ENCODE data around the gene TLR10. TPM values are rescaled to one million over a fixed set of nuclear protein-coding genes. Genes with fewer than 3 reads are reported as not detected.
"Not testable (repeated sequence)": the region's sequence is repeated elsewhere in the genome, so short reads cannot be mapped to it uniquely, and the experiment has no call there.

Gene TLR10
- total RNA-seq, 2 experiments from 2014 or later: 27.4 to 34.5 TPM

DNA sequence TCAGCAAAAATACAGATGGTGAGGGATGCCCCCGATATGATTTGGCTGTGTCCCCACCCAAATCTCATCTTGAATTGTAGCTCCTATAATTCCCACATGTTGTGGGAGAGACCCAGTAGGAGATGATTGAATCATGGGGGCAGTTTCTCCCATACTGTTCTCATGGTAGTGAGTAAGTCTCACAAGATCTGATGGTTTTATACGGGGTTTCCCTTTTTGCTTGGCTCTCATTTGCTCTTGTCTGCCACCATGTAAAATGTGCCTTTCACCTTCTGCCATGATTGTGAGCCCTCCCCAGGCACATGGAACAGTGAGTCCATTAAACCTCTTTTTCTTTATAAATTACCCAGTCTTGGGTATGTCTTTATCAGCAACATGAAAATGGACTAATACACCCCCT, 15.8 kb downstream of the TLR10 start:
- ChIA-PET POLR2A (interaction anchor here (1.2 to 11.2 kb wide), 2 partner anchors 9 to 16 kb away, joined by 3 to 348 read pairs; partner anchors contain the start of gene TLR10), CTCF (ENCODE audit: unreplicated experiment) (interaction anchor here (9.8 kb wide), 1 partner anchor 15 kb away, joined by 145 read pairs; the partner anchor contains the start of gene TLR10)

DNA sequence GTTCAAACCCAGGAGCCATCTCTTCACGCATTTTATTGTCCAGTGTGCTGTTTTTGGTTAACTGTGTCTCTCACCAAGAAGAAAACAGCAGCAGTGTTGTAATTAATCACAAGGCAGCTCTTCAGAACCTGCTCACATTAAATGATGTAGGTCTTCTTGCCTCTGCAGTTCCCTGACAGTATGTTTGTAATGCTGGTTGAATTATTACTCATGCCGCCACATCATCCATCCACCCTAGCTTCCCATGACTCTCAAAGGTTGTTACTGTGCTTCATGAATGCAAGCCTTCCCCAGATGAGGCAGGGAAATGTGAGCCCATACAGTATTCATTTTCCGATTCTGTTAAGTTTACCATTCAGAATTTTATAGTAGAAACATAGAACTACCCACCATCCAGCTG, 17.4 kb downstream of the TLR10 start:
- Histone ChIP-seq H3K9me3 (ENCODE audit: low read length) (peaks cover 34% of the 10 kb centered on the region), H3K4me3 (ENCODE audit: low read depth, low read length, poor library complexity, severe bottlenecking) (no peak overlapping the region), H3K79me2 (ENCODE audit: insufficient read depth, low read depth, low read length) (peaks cover 5% of the 10 kb centered on the region; the same call in 1 of the 2 replicates), H3K4me2 (ENCODE audit: low read length) (no peak overlapping the region), H3K9me2 (ENCODE audit: insufficient read depth, low read length) (no peaks in the 10 kb centered on the region), H3K4me1 (ENCODE audit: insufficient read depth, low read length, poor library complexity, severe bottlenecking) (peaks cover 55% of the 10 kb centered on the region), H4K20me1 (ENCODE audit: insufficient read depth, low read length) (no peaks in the 10 kb centered on the region), H3K27ac (ENCODE audit: low read depth, low read length, poor library complexity, severe bottlenecking) (no peak overlapping the region), H2AFZ (ENCODE audit: low read length) (no peak overlapping the region), H3K36me3 (ENCODE audit: insufficient read depth, low read length) (peaks cover 44% of the 10 kb centered on the region)
- no peak for DNase-seq (ENCODE audit: low spot score)
- intact Hi-C loops (cut with micrococcal nuclease; ENCODE audit: unreplicated experiment): loop anchor here (10.0 kb wide), 2 partner anchors 689 to 781 kb away; partner anchors contain the start of genes LIAS and RPL9
- BruUV-seq (replicated peaks): no TSS peak
- ChIA-PET CTCF (ENCODE audit: unreplicated experiment) (interaction anchor here (9.8 kb wide), 1 partner anchor 17 kb away, joined by 145 read pairs; the partner anchor contains the start of gene TLR10), POLR2A (interaction anchor here (0.8 to 11.2 kb wide), 4 partner anchors 8 to 91 kb away, joined by 4 to 348 read pairs (median 6); partner anchors contain the start of gene TLR10)
- no peak for TF ChIP-seq EZH2phosphoT487 (IDR thresholded peaks at IDR 0.05; ENCODE audit: borderline replicate concordance, low read depth, low read length)
- no peak for TF ChIP-seq CTCF (conservative IDR thresholded peaks at IDR 0.05; ENCODE audit: low read length)

More for the DNA sequence above, 15.8 kb downstream of the TLR10 start:
- Histone ChIP-seq H3K9me3 (ENCODE audit: low read length) (peaks cover 38% of the 10 kb centered on the region), H3K36me3 (ENCODE audit: insufficient read depth, low read length) (peaks cover 53% of the 10 kb centered on the region), H3K4me1 (ENCODE audit: insufficient read depth, low read length, poor library complexity, severe bottlenecking) (peaks cover 44% of the 10 kb centered on the region)
- DNase-seq (ENCODE audit: low spot score); H3K79me2 ChIP-seq (ENCODE audit: insufficient read depth, low read depth, low read length); BruUV-seq (replicated peaks); H3K9me2 ChIP-seq (ENCODE audit: insufficient read depth, low read length); H3K27ac ChIP-seq (ENCODE audit: low read depth, low read length, poor library complexity, severe bottlenecking); H3K4me3 ChIP-seq (ENCODE audit: low read depth, low read length, poor library complexity, severe bottlenecking); H4K20me1 ChIP-seq (ENCODE audit: insufficient read depth, low read length); H2AFZ ChIP-seq (ENCODE audit: low read length); H3K4me2 ChIP-seq (ENCODE audit: low read length): not testable (repeated sequence)
- intact Hi-C loops (cut with micrococcal nuclease; ENCODE audit: unreplicated experiment): loop anchor here (10.0 kb wide), 2 partner anchors 688 to 782 kb away; partner anchors contain the start of genes LIAS and RPL9

DNA sequence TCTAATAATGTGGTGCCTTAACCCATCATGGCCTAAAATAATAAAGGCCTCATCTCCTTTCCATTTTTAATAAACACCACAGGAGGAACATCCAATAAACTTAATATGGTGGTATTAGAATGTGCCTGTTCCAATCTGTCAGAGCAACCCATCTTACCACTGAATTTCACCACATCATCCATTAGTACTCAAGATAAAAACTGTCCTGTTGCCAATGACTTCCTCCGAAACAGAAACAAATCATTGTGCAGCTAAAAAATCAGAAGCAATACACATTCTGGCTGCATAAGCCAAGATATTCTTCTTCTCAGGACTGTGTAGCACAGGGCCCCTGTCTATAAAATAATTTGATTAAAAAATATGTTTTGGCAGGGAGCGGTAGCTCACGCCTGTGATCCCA, 18.5 kb downstream of the TLR10 start:
- Histone ChIP-seq H3K9me3 (ENCODE audit: low read length) (peaks cover 34% of the 10 kb centered on the region), H3K27ac (ENCODE audit: low read depth, low read length, poor library complexity, severe bottlenecking) (peak overlapping the region; percentile 99), H3K4me3 (ENCODE audit: low read depth, low read length, poor library complexity, severe bottlenecking) (no peak overlapping the region), H3K4me2 (ENCODE audit: low read length) (peak overlapping the region; percentile 17; the same call in 1 of the 2 replicates), H3K79me2 (ENCODE audit: insufficient read depth, low read depth, low read length) (peaks cover 10% of the 10 kb centered on the region; the same call in 1 of the 2 replicates), H3K9me2 (ENCODE audit: insufficient read depth, low read length) (no peaks in the 10 kb centered on the region), H3K36me3 (ENCODE audit: insufficient read depth, low read length) (peaks cover 44% of the 10 kb centered on the region), H4K20me1 (ENCODE audit: insufficient read depth, low read length) (no peaks in the 10 kb centered on the region), H3K4me1 (ENCODE audit: insufficient read depth, low read length, poor library complexity, severe bottlenecking) (peaks cover 61% of the 10 kb centered on the region), H2AFZ (ENCODE audit: low read length) (no peak overlapping the region)
- ChIA-PET POLR2A (interaction anchor here (0.6 to 11.2 kb wide), 7 partner anchors 9 to 103 kb away, joined by 3 to 348 read pairs (median 4); partner anchors contain the start of genes TLR1 and TLR10), CTCF (ENCODE audit: unreplicated experiment) (interaction anchor here (0.7 to 9.8 kb wide), 2 partner anchors 18 to 465 kb away, joined by 3 to 145 read pairs; partner anchors contain the start of gene TLR10)
- no TSS peak for BruUV-seq (replicated peaks)
- intact Hi-C loops (cut with micrococcal nuclease; ENCODE audit: unreplicated experiment): loop anchor here (5.0 to 10.0 kb wide), 4 partner anchors 268 to 779 kb away; partner anchors contain the start of genes LIAS, RPL9 and TMEM156
- no peak for TF ChIP-seq CTCF (conservative IDR thresholded peaks at IDR 0.05; ENCODE audit: low read length)
- TF ChIP-seq EZH2phosphoT487 (IDR thresholded peaks at IDR 0.05; ENCODE audit: borderline replicate concordance, low read depth, low read length): no peak
- DNase-seq (ENCODE audit: low spot score): no peak

All from OCI-LY7 (cell line).